DMS79 treated with DMSO at 0.1 percent for 48 hours (cell line): ENCODE data around the gene FHIP2A.

Experiments used
- DNase-seq: peaks from one replicate; lab custom pipeline; 2025; lab: John Stamatoyannopoulos, UW

The FHIP2A gene

DNA sequence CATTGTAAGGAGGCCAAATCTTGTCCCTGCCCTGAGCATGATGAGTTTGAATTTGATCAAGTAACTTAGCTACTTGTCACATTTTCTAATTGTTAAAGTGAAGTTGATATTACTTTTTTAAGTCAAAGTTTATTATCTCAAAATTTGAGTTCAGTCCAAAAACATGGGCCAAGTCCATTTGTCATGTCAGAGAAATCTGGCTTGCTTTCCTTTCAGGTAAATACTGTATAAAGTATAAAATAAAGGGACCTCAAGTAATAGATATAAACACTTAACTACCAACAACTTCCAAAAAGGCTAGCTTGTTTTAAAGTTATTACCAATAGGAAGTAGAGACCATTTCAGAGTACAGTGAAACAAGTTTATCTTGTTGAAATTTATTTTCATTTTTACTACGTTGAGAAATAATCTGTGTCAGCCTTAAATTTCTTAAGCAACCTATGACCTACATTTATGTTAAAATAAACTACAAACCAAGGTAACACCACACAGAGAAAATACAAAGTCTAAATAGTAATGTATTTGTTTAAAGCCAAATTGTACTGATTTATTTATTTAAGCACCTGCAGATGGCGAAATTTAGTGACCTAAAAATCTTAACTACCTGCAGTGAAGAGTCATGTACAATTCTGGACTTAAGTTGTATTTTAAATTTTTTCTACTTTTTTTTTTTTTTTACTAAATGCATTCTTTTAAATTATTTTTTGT is 36.5 kb downstream of the FHIP2A start:
- no peak for DNase-seq

DNA sequence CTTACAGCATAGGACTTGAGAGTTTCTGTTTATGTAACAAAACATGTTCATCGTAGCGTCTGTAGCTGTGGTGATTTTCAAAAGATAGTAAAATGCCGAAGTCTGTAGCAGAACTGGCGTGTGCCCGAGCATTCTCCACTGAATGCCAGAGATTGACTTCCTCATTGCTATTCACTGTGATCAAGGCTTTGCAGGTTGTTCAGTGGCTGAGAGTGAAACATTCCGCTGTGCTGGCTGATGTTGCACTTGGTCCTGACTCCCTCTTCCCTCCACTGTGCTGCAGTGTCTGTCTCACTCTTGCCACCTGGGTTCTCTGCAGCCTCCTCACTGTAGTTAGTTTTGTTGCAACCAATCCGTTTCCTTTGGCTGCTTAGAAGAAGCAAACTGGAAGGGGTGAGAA is 37.6 kb downstream of the FHIP2A start:
- no peak for DNase-seq

DNA sequence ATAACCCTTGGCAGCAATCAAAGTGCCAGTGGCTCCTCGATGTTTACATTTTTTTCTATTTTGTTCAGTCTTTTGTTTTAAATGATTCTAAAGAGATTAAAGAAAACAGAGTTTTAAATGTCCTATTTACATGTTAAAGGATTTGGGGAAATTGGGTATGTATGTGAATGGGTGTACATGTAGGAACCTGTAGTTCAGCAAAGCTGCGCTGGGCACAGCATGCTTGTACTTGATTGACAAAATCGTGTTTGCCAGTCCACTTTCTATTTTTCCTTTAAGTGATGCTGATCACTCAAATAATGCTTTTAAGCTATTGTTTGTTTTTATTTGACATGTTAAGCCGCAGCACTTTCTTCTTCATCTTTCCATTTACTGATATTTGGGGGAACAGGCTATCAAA is 40.9 kb downstream of the FHIP2A start:
- DNase-seq: no peak

DNA sequence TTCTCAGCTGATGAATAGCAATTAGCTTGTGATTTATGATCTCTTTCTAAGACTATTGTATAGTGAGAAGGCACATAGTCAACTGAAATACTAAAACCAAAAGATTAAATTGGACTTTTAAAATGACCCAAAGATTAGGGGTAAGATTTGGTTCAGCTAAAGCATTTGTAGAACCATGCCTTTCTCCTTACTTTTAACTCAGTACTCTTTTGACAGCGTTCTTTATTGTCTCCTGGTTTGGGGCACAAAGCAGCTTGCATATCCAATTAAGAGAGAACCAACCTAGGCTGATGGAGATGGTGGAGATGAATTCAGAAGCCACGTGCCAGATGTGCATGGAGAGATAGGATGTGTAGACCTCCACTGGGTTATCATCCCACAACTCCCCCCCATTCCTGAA is 45.8 kb downstream of the FHIP2A start:
- no peak for DNase-seq

DNA sequence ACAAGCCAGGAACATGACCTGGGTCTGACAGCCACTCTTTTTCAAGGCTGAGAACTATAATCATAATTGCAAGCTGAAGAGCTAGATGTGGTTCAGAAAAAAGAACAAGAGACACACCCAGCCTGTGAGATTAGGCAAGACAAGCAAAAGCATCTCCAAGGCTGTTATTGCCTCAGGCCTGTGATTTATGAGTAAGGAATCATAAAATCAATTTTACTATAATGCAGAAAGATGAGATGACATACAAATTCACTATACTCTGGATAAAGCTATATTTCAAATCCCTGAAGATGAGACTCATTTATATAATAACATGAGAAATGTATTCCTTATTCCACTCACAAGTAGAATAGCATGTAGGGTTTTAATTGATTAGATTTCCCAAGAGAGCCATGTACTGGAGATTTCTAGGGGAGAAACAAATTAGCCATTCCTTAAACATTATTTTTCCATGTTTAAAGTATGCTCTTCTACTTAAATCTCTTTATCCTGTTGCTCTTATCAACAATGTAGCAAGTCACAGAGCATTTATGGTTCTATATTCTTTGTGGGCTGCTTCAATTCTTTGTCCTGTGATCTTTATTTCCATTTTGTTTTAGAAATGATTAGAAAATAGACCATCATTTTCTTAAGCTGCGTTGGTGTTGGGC is 47.4 kb downstream of the FHIP2A start:
- no peak for DNase-seq

DNA sequence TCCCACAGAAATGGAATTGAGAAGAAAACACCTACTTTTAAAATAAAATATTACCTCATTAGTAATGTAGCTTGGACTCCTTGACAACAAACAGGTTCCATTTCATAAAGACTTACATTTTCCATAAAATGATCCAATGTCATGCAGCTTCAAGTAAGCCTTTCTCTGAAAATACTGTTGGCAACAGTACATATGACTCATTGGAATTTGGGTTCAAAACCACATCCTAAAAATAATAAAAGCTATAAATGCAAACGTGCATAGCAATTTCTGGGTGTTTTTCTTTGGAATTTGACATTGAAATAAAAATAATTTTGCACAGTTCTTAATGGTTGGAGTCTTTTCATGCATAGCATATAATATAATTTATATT is 47.9 kb downstream of the FHIP2A start:
- no peak for DNase-seq

DNA sequence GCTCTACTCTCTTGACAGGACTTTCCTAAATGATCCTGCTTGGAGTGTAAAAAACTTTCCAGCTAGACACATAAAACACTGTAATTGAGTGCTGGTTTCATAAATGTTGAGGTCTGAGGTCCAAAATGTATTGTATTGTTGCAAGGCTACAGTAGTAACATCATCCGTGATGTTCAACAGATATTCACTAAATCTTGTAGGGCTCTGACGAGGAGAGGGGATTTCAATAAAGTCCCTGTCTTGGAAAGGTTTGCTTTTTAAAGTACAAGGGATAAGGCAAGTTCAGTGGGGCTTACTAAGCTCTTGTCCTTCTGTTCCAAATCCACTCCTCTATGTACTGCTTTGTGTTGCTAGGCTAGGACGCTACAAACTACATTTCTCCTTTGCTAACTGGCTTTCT is 48.9 kb downstream of the FHIP2A start:
- DNase-seq: no peak

DNA sequence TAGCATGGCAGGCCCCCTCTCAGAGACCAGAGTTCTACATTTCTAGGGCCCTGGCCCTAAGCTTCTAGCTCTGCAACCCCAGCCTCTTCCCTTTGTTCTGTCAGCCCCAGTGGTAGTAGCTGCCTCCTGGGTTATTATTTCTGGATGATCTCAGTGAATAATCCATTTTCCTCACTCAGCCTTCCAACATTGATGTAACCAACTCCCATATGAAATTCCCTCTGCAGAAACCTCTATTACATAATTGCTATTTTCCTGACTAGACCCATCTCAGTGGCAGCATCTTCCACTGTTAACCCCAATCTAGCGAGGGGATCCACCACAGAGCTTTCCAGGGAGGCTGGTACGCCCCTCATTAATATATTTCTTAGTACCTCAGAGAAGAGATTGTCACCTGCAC is 49.8 kb downstream of the FHIP2A start:
- DNase-seq: no peak
